GM21528 (cell line): ENCODE measurements around the gene ENDOG.
A peak's percentile ranks its signal among the peaks of the same experiment; 100 is the strongest.

ENCODE experiments used
- ATAC-seq: cut with Tn5 transposase; IDR thresholded peaks from one replicate; pipeline ENCODE4 v1.9.1; 2021; ENCODE audit warnings: mild to moderate bottlenecking, moderate library complexity; ENCODE audit not compliant: unreplicated experiment, low FRiP score

Gene ENDOG

GRCh38 chr9:128798896-128799295 lies 19.4 kb upstream of the ENDOG start:
- no peak for ATAC-seq

GRCh38 chr9:128800061-128800460 lies 18.2 kb upstream of the ENDOG start:
- no peak for ATAC-seq

DNA sequence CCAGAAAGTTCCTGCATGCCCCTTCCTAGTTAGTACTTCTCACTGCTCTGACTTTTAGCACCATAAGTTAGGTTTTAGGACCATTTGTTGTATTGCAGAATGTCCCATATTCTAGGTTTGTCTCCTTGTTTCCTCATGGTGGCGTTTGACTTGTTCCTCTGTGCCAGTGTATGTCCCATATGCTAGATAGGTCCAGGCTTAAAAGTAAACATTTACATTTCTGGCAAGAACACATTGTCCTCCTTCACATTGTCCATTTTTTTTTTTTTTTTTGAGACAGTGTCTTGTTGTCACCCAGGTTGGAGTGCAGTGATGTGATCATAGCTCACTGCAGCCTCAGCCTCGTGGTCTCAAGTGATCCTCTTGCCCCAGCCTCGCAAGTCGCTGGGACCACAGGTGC lies 15.8 kb upstream of the ENDOG start:
- no peak for ATAC-seq

DNA sequence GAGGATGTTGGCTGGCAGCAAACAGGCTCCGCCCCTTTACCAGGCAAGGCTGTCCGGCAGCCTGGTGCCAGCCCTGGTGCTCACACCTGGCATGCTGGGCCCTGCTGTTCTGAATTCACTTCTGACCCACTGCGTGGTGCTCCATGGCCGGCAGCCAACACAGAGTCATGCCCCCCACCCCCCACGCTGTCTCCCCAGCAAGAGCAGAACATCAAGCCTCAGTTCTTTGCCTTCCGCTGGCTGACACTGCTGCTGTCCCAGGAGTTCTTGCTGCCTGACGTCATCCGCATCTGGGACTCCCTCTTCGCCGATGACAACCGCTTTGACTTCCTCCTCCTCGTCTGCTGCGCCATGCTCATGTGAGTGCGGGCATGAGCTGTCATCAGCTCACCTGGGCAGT lies 12.6 kb upstream of the ENDOG start:
- ATAC-seq = no peak

DNA sequence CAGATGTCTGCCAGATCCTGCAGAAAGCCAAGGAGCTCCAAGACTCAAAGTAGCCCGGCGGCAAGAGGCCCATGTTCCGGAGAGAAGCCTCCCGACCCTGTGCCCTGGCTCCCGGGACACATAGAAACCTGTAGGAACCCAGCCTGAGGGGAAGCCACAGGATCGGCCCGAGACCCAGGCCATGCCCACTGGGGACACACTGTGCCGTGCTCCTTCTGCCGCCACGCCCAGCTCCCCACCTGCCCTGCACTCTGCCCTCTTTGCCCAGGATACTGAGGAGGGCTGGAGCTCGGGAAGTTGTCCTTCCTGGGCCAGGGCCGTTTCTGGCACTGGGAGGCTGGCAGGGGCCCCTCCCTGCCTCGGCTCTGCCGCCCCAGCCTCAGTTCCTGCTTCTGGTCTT lies 10.5 kb upstream of the ENDOG start:
- ATAC-seq = no peak

DNA sequence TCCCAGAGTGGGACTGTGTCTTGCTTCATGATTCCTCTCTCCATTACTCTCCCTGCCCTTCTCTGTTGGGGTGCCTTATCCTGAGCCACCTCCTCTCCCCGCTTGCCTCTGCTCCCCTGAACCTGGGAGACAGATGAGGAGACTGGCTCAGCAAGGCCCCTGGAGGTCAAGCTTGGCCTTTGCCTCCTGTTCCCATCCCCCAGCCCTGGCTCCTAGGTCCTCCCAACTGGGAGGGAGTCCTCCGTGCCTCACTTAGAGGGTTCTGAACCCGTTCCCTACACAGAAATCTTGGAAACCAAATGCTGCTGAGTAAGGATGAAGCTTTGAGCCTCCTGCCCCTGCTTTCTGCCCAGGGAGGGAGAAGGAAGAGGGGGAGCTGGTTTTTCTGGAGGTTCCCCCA lies 9.8 kb upstream of the ENDOG start:
- ATAC-seq = no peak

DNA sequence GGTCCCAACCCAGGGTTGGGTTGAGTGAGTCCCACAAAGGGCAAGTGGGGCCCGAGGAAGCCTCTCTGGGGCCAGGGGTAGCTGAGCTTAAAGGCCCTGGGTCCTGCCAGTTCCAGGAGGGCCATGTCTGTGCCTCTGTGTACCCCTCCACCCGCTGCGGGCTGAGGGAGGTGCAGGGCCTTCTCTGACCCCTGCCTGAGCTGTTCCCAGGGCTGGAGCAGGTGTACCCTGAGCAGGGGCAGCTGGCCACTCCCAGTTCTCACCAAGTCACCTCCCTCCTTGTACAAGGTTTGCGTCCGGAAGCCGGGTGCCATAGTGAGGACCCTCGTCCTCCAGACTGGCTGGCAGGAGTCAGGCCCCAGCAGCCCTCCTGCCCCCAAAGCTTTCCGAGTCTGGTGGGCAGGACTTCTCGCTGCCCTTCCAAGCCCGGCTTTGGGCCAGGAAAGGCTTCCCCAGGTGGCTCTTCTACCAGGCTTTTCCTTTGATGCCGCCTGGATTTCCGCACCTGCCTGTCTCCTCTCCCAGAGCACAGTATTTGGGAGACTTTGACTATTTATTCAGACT lies 9.2 kb upstream of the ENDOG start:
- no peak for ATAC-seq

DNA sequence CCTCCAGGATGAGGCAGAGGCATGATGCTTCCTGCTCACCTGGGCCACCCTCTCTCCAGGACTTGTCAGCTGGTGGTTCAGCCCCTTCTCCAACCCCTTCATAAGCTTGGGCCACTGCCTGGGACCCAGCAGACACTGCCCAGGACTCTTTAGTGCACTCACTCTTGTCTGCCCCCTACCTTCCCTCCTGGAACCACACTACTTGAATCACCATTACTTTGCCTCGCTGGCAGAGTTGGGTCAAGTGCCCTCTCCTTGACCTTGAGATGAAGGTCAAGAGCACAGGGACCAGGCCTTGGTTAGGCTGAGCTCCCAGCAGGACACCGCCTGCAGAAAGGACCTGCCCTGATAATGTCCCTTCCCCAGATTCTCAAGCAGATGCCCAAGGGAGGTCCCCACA lies 8.5 kb upstream of the ENDOG start:
- ATAC-seq = no peak

DNA sequence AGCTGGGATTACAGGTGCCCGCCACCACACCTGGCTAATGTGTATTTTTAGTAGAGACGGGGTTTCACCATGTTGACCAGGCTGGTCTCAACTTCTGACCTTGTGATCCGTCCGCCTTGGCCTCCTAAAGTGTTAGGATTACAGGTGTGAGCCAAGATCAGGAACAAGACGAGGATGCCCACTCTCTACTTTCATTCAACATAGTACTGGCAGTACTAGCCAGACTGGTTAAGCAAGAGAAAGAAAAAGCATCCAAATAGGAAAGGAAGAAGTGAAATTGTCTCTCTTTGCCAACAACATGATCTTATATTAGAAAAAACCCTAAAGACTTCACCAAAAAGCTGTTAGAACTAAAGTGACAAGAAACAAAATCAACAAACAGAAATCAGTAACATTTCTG lies 7.4 kb upstream of the ENDOG start:
- ATAC-seq = no peak

- ATAC-seq = peak; percentile 34
These were observed 777 bp downstream of the ENDOG start for GRCh38 chr9:128818839-128819715.

- no peak for ATAC-seq
These were observed 1.7 kb downstream of the ENDOG start for GRCh38 chr9:128819716-128820664.

DNA sequence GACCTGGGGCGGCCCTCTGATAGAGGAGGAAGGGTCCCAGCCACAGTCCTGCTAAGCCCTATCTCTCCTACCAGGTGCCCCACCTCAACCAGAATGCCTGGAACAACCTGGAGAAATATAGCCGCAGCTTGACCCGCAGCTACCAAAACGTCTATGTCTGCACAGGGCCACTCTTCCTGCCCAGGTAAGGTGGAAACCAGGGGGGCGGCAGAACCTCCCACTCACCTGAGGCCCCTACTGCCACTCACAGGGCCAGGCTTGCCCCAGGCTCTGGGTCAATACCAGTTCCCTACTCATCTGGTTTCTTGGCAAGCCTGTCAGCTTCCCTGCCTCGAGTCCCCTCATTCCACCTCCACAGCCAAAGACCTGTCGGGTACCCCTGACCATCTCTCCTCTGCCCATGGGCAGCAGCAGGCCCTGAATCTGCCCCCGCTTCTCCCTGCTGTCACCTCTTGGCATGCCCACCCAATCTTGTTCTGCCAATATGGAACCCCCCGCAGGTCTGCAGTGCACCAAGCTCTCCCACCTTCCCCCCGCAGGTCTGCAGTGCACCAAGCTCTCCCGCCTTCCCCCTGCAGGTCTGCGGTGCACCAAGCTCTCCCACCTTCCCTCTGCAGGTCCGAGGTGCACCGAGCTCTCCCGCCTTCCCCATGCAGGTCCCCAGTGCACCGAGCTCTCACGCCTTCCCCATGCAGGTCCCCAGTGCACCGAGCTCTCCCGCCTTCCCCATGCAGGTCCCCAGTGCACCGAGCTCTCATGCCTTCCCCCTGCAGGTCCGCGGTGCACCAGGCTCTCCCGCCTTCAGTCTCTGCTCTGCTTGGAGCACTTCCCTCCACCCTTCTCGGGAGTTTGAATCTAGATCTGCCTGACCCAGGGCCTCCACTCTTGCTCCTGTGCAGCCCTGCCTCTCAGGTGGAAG lies 2.6 kb downstream of the ENDOG start:
- no peak for ATAC-seq

DNA sequence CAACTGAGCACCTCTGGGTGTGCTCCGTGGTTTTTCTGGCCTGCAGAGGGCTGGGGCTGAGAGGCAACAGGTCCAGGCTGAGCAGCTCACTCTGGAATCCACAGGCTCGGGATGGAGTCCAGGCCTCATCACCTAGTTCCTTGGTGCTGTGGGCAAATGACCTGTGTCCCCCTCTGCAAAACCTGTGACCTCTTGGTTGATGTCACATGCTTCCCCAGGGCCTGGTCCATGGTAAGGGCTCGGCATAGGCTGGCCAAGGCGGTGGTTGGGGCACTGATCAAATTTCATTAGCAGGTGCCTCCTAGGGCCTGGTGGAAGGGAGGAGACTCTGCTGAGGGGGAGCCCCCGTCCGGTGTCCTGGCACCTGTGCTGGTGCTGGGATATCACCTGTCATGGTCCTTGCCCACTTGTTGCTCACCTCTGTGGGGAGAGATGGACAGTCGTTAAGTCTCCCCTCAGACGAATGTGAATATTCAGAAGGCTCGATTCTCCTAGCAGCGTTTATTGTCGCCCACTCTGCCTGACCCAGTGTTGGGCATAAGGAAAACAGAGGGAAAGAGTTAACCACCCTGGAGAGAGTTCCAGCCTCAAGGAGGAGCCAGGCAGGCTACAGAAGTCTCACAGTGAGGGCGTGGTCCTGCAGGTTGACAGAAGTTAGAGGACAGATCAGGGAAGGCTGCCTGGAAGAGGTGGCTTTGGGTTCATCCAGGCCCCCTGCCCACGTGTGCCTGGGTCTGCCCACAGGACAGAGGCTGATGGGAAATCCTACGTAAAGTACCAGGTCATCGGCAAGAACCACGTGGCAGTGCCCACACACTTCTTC lies 3.5 kb downstream of the ENDOG start:
- no peak for ATAC-seq

- ATAC-seq = no peak
These were observed 4.2 kb downstream of the ENDOG start for GRCh38 chr9:128822407-128823042.

- no peak for ATAC-seq
These were observed 5.1 kb downstream of the ENDOG start for GRCh38 chr9:128823362-128823902.

- ATAC-seq = no peak
These were observed 5.7 kb downstream of the ENDOG start for GRCh38 chr9:128823903-128824406.

DNA sequence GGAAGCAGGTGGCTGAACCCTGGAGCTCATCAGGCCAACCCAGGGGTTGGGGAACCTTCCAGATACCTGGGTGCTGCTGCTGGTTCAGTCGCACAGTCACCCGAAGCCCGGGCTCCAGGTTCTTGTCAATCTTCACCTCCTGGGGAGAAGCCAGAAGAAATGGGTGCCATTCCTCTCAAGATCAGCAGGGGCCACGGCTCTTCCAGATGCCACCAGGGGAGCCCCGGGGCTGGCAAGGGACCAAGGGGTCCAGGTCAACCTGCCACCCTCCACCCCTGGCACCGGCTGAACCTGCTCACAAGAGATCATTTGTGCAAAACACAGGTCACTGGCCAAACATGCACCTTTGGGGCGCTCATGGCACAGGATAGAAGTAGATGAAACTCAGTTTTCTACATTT lies 6.6 kb downstream of the ENDOG start:
- no peak for ATAC-seq
